ENCODE measurements around the gene PSMC4. TPM values are rescaled to one million over a fixed set of nuclear protein-coding genes. Genes with fewer than 3 reads are reported as not detected.

The PSMC4 gene
- total RNA-seq, 1 experiment from 2014 or later, result 111 TPM

DNA sequence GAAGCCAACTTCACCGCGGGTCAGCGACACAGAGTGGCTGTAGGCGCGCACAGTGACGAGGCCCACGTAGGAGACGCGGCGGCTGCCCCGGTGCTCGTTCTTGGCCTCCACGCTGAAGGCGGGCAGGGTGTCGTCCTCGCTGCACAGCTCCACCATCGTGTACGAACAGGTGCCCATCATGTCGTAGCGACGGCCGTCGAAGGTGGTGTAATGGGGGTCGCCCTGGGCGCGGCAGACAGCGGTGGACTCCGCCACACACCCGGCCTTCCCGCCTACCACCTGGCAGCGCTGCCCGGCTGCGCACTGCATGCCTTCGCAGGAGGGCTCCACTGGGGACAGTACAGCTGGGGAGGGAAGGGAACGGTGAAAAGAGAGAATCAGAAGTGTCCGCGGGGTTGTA, 46.6 kb upstream of the PSMC4 start:
- Histone ChIP-seq H3K9me3 (ENCODE audit: control insufficient read depth, low read depth, low read length) (no peaks in the 10 kb centered on the region), H2BK20ac (ENCODE audit: low read depth, low read length, poor library complexity, severe bottlenecking) (no peak overlapping the region), H3K79me2 (ENCODE audit: insufficient read depth, low read length) (no peaks in the 10 kb centered on the region), H2BK5ac (ENCODE audit: insufficient read length, low read length) (no peak overlapping the region), H4K8ac (replicated peaks; ENCODE audit: insufficient read length, low read depth, low read length) (no peak overlapping the region), H2AFZ (ENCODE audit: low read length) (no peak overlapping the region), H3K79me1 (ENCODE audit: insufficient read depth, low read depth, low read length, poor library complexity, severe bottlenecking) (no peaks in the 10 kb centered on the region), H3K4ac (ENCODE audit: low read depth, low read length) (no peak overlapping the region), H4K91ac (ENCODE audit: insufficient read length, low read depth, low read length) (no peak overlapping the region), H3K23me2 (ENCODE audit: insufficient read length, low read depth, low read length, poor library complexity, severe bottlenecking) (peaks cover 3% of the 10 kb centered on the region), H2BK120ac (ENCODE audit: low read depth, low read length, poor library complexity, severe bottlenecking) (no peak overlapping the region), H2BK12ac (ENCODE audit: insufficient read length, low read depth, low read length) (no peak overlapping the region), H3K27me3 (ENCODE audit: insufficient read depth, low read length) (no peaks in the 10 kb centered on the region), H2AK5ac (ENCODE audit: insufficient read length, low read length) (no peak overlapping the region), H3K18ac (ENCODE audit: insufficient read length, low read depth, low read length) (no peak overlapping the region), H3K23ac (ENCODE audit: insufficient read length, low read depth, low read length) (no peak overlapping the region), H2BK15ac (ENCODE audit: low read depth, low read length) (no peak overlapping the region), H3K56ac (ENCODE audit: insufficient read length, low read depth, low read length) (no peak overlapping the region), H3K9ac (ENCODE audit: extremely low read depth, insufficient read length, low read length) (no peak overlapping the region), H4K5ac (ENCODE audit: insufficient read length, low read depth, low read length) (no peak overlapping the region), H3K4me2 (ENCODE audit: insufficient read depth, insufficient read length, low read length) (no peak overlapping the region), H3K14ac (ENCODE audit: insufficient read depth, low read length) (no peak overlapping the region), H3T11ph (ENCODE audit: low read length) (no peak overlapping the region), H4K20me1 (ENCODE audit: control insufficient read depth, insufficient read depth, insufficient read length) (no peaks in the 10 kb centered on the region), H3K4me1 (ENCODE audit: insufficient read depth, low read length) (no peaks in the 10 kb centered on the region), H3K27ac (ENCODE audit: insufficient read length, low read depth, low read length) (no peak overlapping the region)
- TF ChIP-seq, protein P1, sequence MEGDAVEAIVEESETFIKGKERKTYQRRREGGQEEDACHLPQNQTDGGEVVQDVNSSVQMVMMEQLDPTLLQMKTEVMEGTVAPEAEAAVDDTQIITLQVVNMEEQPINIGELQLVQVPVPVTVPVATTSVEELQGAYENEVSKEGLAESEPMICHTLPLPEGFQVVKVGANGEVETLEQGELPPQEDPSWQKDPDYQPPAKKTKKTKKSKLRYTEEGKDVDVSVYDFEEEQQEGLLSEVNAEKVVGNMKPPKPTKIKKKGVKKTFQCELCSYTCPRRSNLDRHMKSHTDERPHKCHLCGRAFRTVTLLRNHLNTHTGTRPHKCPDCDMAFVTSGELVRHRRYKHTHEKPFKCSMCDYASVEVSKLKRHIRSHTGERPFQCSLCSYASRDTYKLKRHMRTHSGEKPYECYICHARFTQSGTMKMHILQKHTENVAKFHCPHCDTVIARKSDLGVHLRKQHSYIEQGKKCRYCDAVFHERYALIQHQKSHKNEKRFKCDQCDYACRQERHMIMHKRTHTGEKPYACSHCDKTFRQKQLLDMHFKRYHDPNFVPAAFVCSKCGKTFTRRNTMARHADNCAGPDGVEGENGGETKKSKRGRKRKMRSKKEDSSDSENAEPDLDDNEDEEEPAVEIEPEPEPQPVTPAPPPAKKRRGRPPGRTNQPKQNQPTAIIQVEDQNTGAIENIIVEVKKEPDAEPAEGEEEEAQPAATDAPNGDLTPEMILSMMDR (conservative IDR thresholded peaks at IDR 0.05), result no peak
- Mint-ChIP-seq H3K4me1 (peaks cover 7 to 8% of the 10 kb centered on the region in 2 experiments; a peak in 1 of 4 replicates), H3K4me3 (no peak overlapping the region; a peak in 1 of 5 replicates), H3K27ac (no peak overlapping the region), H3K36me3 (ENCODE audit: insufficient read depth in 1 of 3, low read depth in 3 of 3) (no peaks in the 10 kb centered on the region), H3K27me3 (ENCODE audit: low read depth) (no peaks in the 10 kb centered on the region), H3K9me3 (no peaks in the 10 kb centered on the region)
- DNase-seq, result no peak
- no CpG with 5 or more reads among the region's 37 CpGs for WGBS (ENCODE audit: extremely low coverage, insufficient read length, low lambda C conversion rate)
